Measurements from ENCODE around the gene DGUOK. TPM values are rescaled to one million over a fixed set of nuclear protein-coding genes. Genes with fewer than 3 reads are reported as not detected.

DGUOK gene
- total RNA-seq, 1 donor from 2014 or later = 52.3 TPM

- H3K4me1 ChIP-seq = no peaks in the 10 kb centered on the region
- H3K9me3 ChIP-seq = no peaks in the 10 kb centered on the region
- intact Hi-C loops (cut with DNase I) = no loop called here
- H3K36me3 ChIP-seq = no peaks in the 10 kb centered on the region
- H3K27me3 ChIP-seq = no peaks in the 10 kb centered on the region
- no peak overlapping the region for H3K27ac ChIP-seq
- no peak for DNase-seq (ENCODE audit: extremely low spot score in 2 of 2)
- TF ChIP-seq POLR2A (IDR thresholded peaks at IDR 0.05) = no peak
- no peak for TF ChIP-seq CTCF (IDR thresholded peaks at IDR 0.05)
- no peak for TF ChIP-seq POLR2AphosphoS5 (IDR thresholded peaks at IDR 0.05; ENCODE audit: insufficient read depth in 1 of 2, low read depth in 1 of 2)
- no peak overlapping the region for H3K4me3 ChIP-seq
Measured at GRCh38 chr2:73915437-73915993, 11.2 kb upstream of the DGUOK start.

- Histone ChIP-seq H3K9me3 (no peaks in the 10 kb centered on the region), H3K27me3 (no peaks in the 10 kb centered on the region), H3K4me1 (no peaks in the 10 kb centered on the region), H3K4me3 (no peak overlapping the region), H3K36me3 (no peaks in the 10 kb centered on the region), H3K27ac (no peak overlapping the region)
- TF ChIP-seq POLR2AphosphoS5 (IDR thresholded peaks at IDR 0.05; ENCODE audit: insufficient read depth in 1 of 2, low read depth in 1 of 2) (no peak), POLR2A (IDR thresholded peaks at IDR 0.05) (no peak), CTCF (IDR thresholded peaks at IDR 0.05) (no peak)
- intact Hi-C loops (cut with DNase I) = no loop called here
- no peak for DNase-seq (ENCODE audit: extremely low spot score in 2 of 2)
Measured at GRCh38 chr2:73916666-73917065, 10.0 kb upstream of the DGUOK start.

GRCh38 chr2:73917296-73917695 lies 9.4 kb upstream of the DGUOK start:
- no peak overlapping the region for H3K4me3 ChIP-seq
- H3K27ac ChIP-seq = no peak overlapping the region
- intact Hi-C loops (cut with DNase I) = no loop called here
- no peaks in the 10 kb centered on the region for H3K9me3 ChIP-seq
- no peaks in the 10 kb centered on the region for H3K36me3 ChIP-seq
- no peaks in the 10 kb centered on the region for H3K27me3 ChIP-seq
- DNase-seq (ENCODE audit: extremely low spot score in 2 of 2) = no peak
- TF ChIP-seq POLR2AphosphoS5 (IDR thresholded peaks at IDR 0.05; ENCODE audit: insufficient read depth in 1 of 2, low read depth in 1 of 2) (no peak), POLR2A (IDR thresholded peaks at IDR 0.05) (no peak), CTCF (IDR thresholded peaks at IDR 0.05) (no peak)
- no peaks in the 10 kb centered on the region for H3K4me1 ChIP-seq

GRCh38 chr2:73917696-73918207 lies 8.9 kb upstream of the DGUOK start:
- Histone ChIP-seq H3K27me3 (no peaks in the 10 kb centered on the region), H3K36me3 (no peaks in the 10 kb centered on the region), H3K9me3 (no peaks in the 10 kb centered on the region), H3K4me1 (no peaks in the 10 kb centered on the region), H3K27ac (no peak overlapping the region), H3K4me3 (no peak overlapping the region)
- peak in 1 of 2 donors; percentile 37 for DNase-seq (ENCODE audit: extremely low spot score in 2 of 2)
- intact Hi-C loops (cut with DNase I) = no loop called here
- peak in 1 of 2 donors; percentile 22 for TF ChIP-seq POLR2AphosphoS5 (IDR thresholded peaks at IDR 0.05; ENCODE audit: insufficient read depth in 1 of 2, low read depth in 1 of 2)
- no peak for TF ChIP-seq CTCF (IDR thresholded peaks at IDR 0.05)
- TF ChIP-seq POLR2A (IDR thresholded peaks at IDR 0.05) = no peak

- Histone ChIP-seq H3K36me3 (no peaks in the 10 kb centered on the region), H3K9me3 (no peaks in the 10 kb centered on the region), H3K27ac (no peak overlapping the region), H3K4me3 (no peak overlapping the region), H3K27me3 (no peaks in the 10 kb centered on the region), H3K4me1 (no peaks in the 10 kb centered on the region)
- TF ChIP-seq POLR2AphosphoS5 (IDR thresholded peaks at IDR 0.05; ENCODE audit: insufficient read depth in 1 of 2, low read depth in 1 of 2) (no peak), POLR2A (IDR thresholded peaks at IDR 0.05) (no peak), CTCF (IDR thresholded peaks at IDR 0.05) (no peak)
- DNase-seq (ENCODE audit: extremely low spot score in 2 of 2) = peak in 1 of 2 donors; percentile 31
- intact Hi-C loops (cut with DNase I) = no loop called here
Measured at GRCh38 chr2:73918856-73919255, 7.8 kb upstream of the DGUOK start.
